ENCODE data around the gene CDK14. TPM values are rescaled to one million over a fixed set of nuclear protein-coding genes. Genes with fewer than 3 reads are reported as not detected.
"Not testable (repeated sequence)": the region's sequence is repeated elsewhere in the genome, so short reads cannot be mapped to it uniquely, and the experiment has no call there.

CDK14 gene
- polyA plus RNA-seq, 12 donors: 16.8 to 28.5 (median 23.8) TPM; not detected in 1

- no peak for DNase-seq
Measured at GRCh38 chr7:90791596-90791995, 195.5 kb downstream of the CDK14 start.

GRCh38 chr7:90792301-90792700 is 196.2 kb downstream of the CDK14 start:
- no peak for DNase-seq

GRCh38 chr7:90794234-90794633 is 198.1 kb downstream of the CDK14 start:
- not testable (repeated sequence) for DNase-seq

- no peak for DNase-seq
Measured at GRCh38 chr7:90797596-90797995, 201.5 kb downstream of the CDK14 start.

- DNase-seq: no peak
Measured at GRCh38 chr7:90804370-90804769, 208.2 kb downstream of the CDK14 start.

GRCh38 chr7:90815552-90815951 is 219.4 kb downstream of the CDK14 start:
- DNase-seq: not testable (repeated sequence)

- peak; percentile 57 for DNase-seq
Measured at GRCh38 chr7:90816511-90817142, 220.5 kb downstream of the CDK14 start.

GRCh38 chr7:90817151-90817550 is 221.0 kb downstream of the CDK14 start:
- no peak for DNase-seq

GRCh38 chr7:90817846-90818245 is 221.7 kb downstream of the CDK14 start:
- DNase-seq: no peak

- no peak for DNase-seq
Measured at GRCh38 chr7:90818341-90818740, 222.2 kb downstream of the CDK14 start.

GRCh38 chr7:90821961-90822620 is 226.0 kb downstream of the CDK14 start:
- no peak for DNase-seq

- DNase-seq: no peak
Measured at GRCh38 chr7:90824386-90825307, 228.5 kb downstream of the CDK14 start.

- no peak for DNase-seq
Measured at GRCh38 chr7:90825779-90826178, 229.7 kb downstream of the CDK14 start.

GRCh38 chr7:90828601-90829000 is 232.5 kb downstream of the CDK14 start:
- DNase-seq: no peak

GRCh38 chr7:90830308-90830707 is 234.2 kb downstream of the CDK14 start:
- no peak for DNase-seq

- DNase-seq: no peak
Measured at GRCh38 chr7:90832726-90833125, 236.6 kb downstream of the CDK14 start.

GRCh38 chr7:90833443-90833842 is 237.3 kb downstream of the CDK14 start:
- DNase-seq: no peak

- DNase-seq: no peak
Measured at GRCh38 chr7:90834771-90835170, 238.7 kb downstream of the CDK14 start.

- no peak for DNase-seq
Measured at GRCh38 chr7:90835861-90836260, 239.7 kb downstream of the CDK14 start.

GRCh38 chr7:90836937-90837336 is 240.8 kb downstream of the CDK14 start:
- DNase-seq: no peak

- no peak for DNase-seq
Measured at GRCh38 chr7:90838799-90839198, 242.7 kb downstream of the CDK14 start.

- DNase-seq: no peak
Measured at GRCh38 chr7:90839316-90839715, 243.2 kb downstream of the CDK14 start.

Data from muscle of arm (tissue), 12 donors.